GM23248 (cell line): ENCODE results near the gene KRT73. TPM values are rescaled to one million over a fixed set of nuclear protein-coding genes. Genes with fewer than 3 reads are reported as not detected.

Experiments used
- DNase-seq: peaks from one replicate; pipeline ENCODE4 v3.0.0-alpha.2; 2015
- H2AFZ ChIP-seq: fragments of 200-600 bp; sonication (generic); 2 replicates; pipeline ENCODE4 v1.6.1; 2016; ENCODE audit warnings: antibody characterized with exemption
- H3F3A ChIP-seq: fragments of 200-600 bp; sonication (generic); 2 replicates; pipeline ENCODE4 v1.6.1; 2016; ENCODE audit warnings: mild to moderate bottlenecking, antibody characterized with exemption, mixed run types; ENCODE audit not compliant: insufficient read depth
- H3K27ac ChIP-seq: fragments of 200-600 bp; sonication (generic); 2 replicates; pipeline ENCODE4 v1.5.1; 2016; ENCODE audit warnings: mild to moderate bottlenecking
- H3K27me3 ChIP-seq: fragments of 200-600 bp; sonication (generic); replicated peaks from 2 replicates; pipeline ENCODE4 v1.6.1; 2016; ENCODE audit warnings: mild to moderate bottlenecking; ENCODE audit not compliant: insufficient read depth
- H3K36me3 ChIP-seq: fragments of 200-600 bp; sonication (generic); 2 replicates; pipeline ENCODE4 v1.6.1; 2016; ENCODE audit warnings: low read depth, mild to moderate bottlenecking
- H3K4me1 ChIP-seq: fragments of 200-600 bp; sonication (generic); 2 replicates; pipeline ENCODE4 v1.6.1; 2016; ENCODE audit warnings: mild to moderate bottlenecking; ENCODE audit not compliant: insufficient read depth
- H3K4me2 ChIP-seq: fragments of 200-600 bp; sonication (generic); one replicate; pipeline ENCODE4 v1.6.1; 2016; ENCODE audit warnings: mild to moderate bottlenecking; ENCODE audit not compliant: unreplicated experiment
- H3K4me3 ChIP-seq: fragments of 200-600 bp; sonication (generic); 2 replicates; pipeline ENCODE4 v1.5.1; 2016; ENCODE audit warnings: mild to moderate bottlenecking
- H3K79me2 ChIP-seq: fragments of 200-600 bp; sonication (generic); 2 replicates; pipeline ENCODE4 v1.6.1; 2016; ENCODE audit warnings: mild to moderate bottlenecking; ENCODE audit not compliant: insufficient read depth
- H3K9ac ChIP-seq: fragments of 200-600 bp; sonication (generic); 2 replicates; pipeline ENCODE4 v1.6.1; 2016; ENCODE audit warnings: mild to moderate bottlenecking
- H3K9me2 ChIP-seq: fragments of 200-600 bp; sonication (generic); 2 replicates; pipeline ENCODE4 v1.6.1; 2016; ENCODE audit warnings: mixed run types, mild to moderate bottlenecking, moderate library complexity; ENCODE audit not compliant: insufficient read depth
- H3K9me3 ChIP-seq: fragments of 200-600 bp; sonication (generic); one replicate; pipeline ENCODE4 v1.6.1; 2017; ENCODE audit warnings: low read depth
- H4K20me1 ChIP-seq: fragments of 200-600 bp; sonication (generic); 2 replicates; pipeline ENCODE4 v1.6.0; 2016; ENCODE audit not compliant: insufficient read depth
- EZH2 ChIP-seq: fragments of 200-600 bp; sonication (generic); IDR thresholded peaks from 2 replicates; pipeline ENCODE4 v1.6.1; 2018; ENCODE audit warnings: antibody characterized with exemption, mild to moderate bottlenecking; ENCODE audit not compliant: insufficient read depth, poor library complexity, severe bottlenecking
- EZH2phosphoT487 ChIP-seq: fragments of 200-600 bp; sonication (generic); IDR thresholded peaks from 2 replicates; pipeline ENCODE4 v1.6.1; 2018; ENCODE audit warnings: antibody characterized with exemption, moderate library complexity, mild to moderate bottlenecking, low read depth; ENCODE audit not compliant: insufficient read depth
- WGBS, 2 experiments: methylation state at CpG; one replicate each; pipeline ENCODE4 v1.1.6; 2015 to 2017; ENCODE audit warnings: low lambda C conversion rate in 2 of 2, low coverage in 1 of 2; ENCODE audit errors: missing lambda C conversion rate in 2 of 2; 5-methylcytosine and 5-hydroxymethylcytosine counted together
- in situ Hi-C: fragments of 300-500 bp; cut with MboI; formaldehyde crosslinking; loops from 2 replicates; pipeline ENCODE4 v1.15.0; 2020
- polyA plus RNA-seq: library from polyadenylated mRNA; unstranded; fragments of >200 nt; fragmentation: Nextera tagmentation; extraction: Ambion mirVana; gene quantifications from 2 replicates; pipeline ENCODE4 v1.2.1, GENCODE V29; 2016
- total RNA-seq: library from RNA; depleted of rRNA; stranded (reverse); fragments of >200 nt; shearing (Covaris generic); gene quantifications from 2 replicates; pipeline ENCODE4 v1.2.3, GENCODE V29; 2014

The KRT73 gene
- total and polyA plus RNA-seq, 2 experiments from 2014 or later = not detected

DNA sequence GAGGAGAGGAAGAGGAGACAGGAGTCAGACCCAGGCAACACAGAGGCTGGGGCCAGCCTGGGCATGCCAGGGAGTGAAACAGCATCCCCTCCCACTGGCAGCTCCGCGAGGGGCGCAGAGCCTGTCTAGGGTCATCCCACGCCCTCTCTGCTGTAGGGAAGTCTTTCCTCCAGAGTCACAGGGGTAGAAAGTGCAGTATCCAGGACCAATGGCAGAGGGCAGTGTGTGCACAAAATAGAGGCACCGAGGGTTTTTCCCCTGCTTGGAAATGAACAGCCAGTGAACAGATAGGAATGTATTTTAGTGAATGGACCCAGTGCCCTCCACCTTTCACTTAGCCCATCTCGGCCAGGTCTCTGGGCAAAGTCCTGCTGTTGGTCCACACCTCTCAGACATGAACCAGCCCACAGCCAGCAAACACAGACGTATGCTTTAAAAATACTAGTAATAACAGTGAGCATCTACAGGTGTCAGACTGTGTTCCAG, 35.3 kb downstream of the KRT73 start:
- no peaks in the 10 kb centered on the region for H3K9me3 ChIP-seq
- H3K79me2 ChIP-seq = no peaks in the 10 kb centered on the region
- no peak overlapping the region for H3K9ac ChIP-seq
- H3K9me2 ChIP-seq = no peaks in the 10 kb centered on the region
- H3K27ac ChIP-seq = no peak overlapping the region
- H2AFZ ChIP-seq = no peak overlapping the region
- no peaks in the 10 kb centered on the region for H3K4me1 ChIP-seq
- H4K20me1 ChIP-seq = no peaks in the 10 kb centered on the region
- H3K4me3 ChIP-seq = no peak overlapping the region
- no peak overlapping the region for H3K4me2 ChIP-seq
- no peaks in the 10 kb centered on the region for H3F3A ChIP-seq
- DNase-seq = peak; percentile 81
- H3K36me3 ChIP-seq = no peaks in the 10 kb centered on the region
- H3K27me3 ChIP-seq = peaks cover 16% of the 10 kb centered on the region
- TF ChIP-seq EZH2 (no peak), EZH2phosphoT487 (no peak)
- in situ Hi-C loops = loop anchor here (5.0 to 10.0 kb wide), 2 partner anchors 284 to 402 kb away; no protein-coding TSS in a partner anchor
- 2% methylated on average over 7 of the region's 7 CpGs for WGBS, 2 experiments

DNA sequence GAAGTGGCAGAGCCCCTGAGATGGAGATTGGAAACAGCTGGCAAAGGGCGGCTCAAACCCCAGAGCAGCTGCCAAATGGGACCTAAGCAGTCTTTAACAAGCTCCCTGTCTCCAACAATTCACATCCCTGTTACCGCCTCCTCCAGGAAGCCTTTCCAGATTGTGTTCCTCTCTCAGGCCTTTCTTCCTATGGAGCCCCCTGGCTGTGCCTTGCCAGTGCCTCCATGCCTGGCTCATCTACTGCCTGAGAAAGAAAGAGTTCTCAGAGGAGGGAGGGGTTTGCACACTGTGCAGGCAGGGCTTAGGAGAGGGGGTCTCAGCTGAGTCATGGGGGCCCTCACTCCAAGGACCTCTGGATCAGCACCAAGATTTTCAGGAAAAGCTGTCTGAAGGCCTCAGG, 35.9 kb downstream of the KRT73 start:
- no peak for DNase-seq
- Histone ChIP-seq H3K36me3 (no peaks in the 10 kb centered on the region), H3K9ac (no peak overlapping the region), H4K20me1 (no peaks in the 10 kb centered on the region), H2AFZ (no peak overlapping the region), H3K27me3 (peaks cover 15% of the 10 kb centered on the region), H3K79me2 (no peaks in the 10 kb centered on the region), H3F3A (no peaks in the 10 kb centered on the region), H3K4me3 (no peak overlapping the region), H3K9me2 (no peaks in the 10 kb centered on the region), H3K27ac (no peak overlapping the region), H3K9me3 (no peaks in the 10 kb centered on the region), H3K4me2 (no peak overlapping the region), H3K4me1 (no peaks in the 10 kb centered on the region)
- in situ Hi-C loops = loop anchor here (5.0 to 10.0 kb wide), 2 partner anchors 285 to 402 kb away; no protein-coding TSS in a partner anchor
- 79% methylated on average over 2 of the region's 2 CpGs for WGBS, 2 experiments
- TF ChIP-seq EZH2 (no peak), EZH2phosphoT487 (no peak)

GRCh38 chr12:52581481-52581880, 36.9 kb downstream of the KRT73 start:
- in situ Hi-C loops = loop anchor here (5.0 to 10.0 kb wide), 2 partner anchors 286 to 403 kb away; no protein-coding TSS in a partner anchor
- Histone ChIP-seq H3F3A (no peaks in the 10 kb centered on the region), H3K36me3 (no peaks in the 10 kb centered on the region), H2AFZ (no peak overlapping the region), H3K27ac (no peak overlapping the region), H3K9ac (no peak overlapping the region), H3K9me2 (no peaks in the 10 kb centered on the region), H3K4me2 (no peak overlapping the region), H3K79me2 (no peaks in the 10 kb centered on the region), H3K27me3 (peaks cover 10% of the 10 kb centered on the region), H3K4me3 (no peak overlapping the region), H3K4me1 (no peaks in the 10 kb centered on the region), H4K20me1 (no peaks in the 10 kb centered on the region), H3K9me3 (no peaks in the 10 kb centered on the region)
- WGBS, 2 experiments = 33 to 36% methylated on average over 6 of the region's 6 CpGs
- DNase-seq = peak; percentile 77
- TF ChIP-seq EZH2phosphoT487 (no peak), EZH2 (no peak)

GRCh38 chr12:52581066-52581465, 37.3 kb downstream of the KRT73 start:
- no peak overlapping the region for H2AFZ ChIP-seq
- H3K4me3 ChIP-seq = no peak overlapping the region
- no peaks in the 10 kb centered on the region for H3K4me1 ChIP-seq
- no peak overlapping the region for H3K27ac ChIP-seq
- no peak for TF ChIP-seq EZH2phosphoT487
- no peak for TF ChIP-seq EZH2
- H3K36me3 ChIP-seq = no peaks in the 10 kb centered on the region
- no peaks in the 10 kb centered on the region for H3K79me2 ChIP-seq
- H3K4me2 ChIP-seq = no peak overlapping the region
- H3F3A ChIP-seq = no peaks in the 10 kb centered on the region
- no peaks in the 10 kb centered on the region for H3K9me3 ChIP-seq
- peaks cover 9% of the 10 kb centered on the region for H3K27me3 ChIP-seq
- 82 to 83% methylated on average over 7 of the region's 7 CpGs for WGBS, 2 experiments
- H3K9ac ChIP-seq = no peak overlapping the region
- H4K20me1 ChIP-seq = no peaks in the 10 kb centered on the region
- no peak for DNase-seq
- in situ Hi-C loops = loop anchor here (5.0 to 10.0 kb wide), 2 partner anchors 286 to 404 kb away; no protein-coding TSS in a partner anchor
- H3K9me2 ChIP-seq = no peaks in the 10 kb centered on the region

GRCh38 chr12:52580496-52580895, 37.9 kb downstream of the KRT73 start:
- no peak overlapping the region for H3K27ac ChIP-seq
- no peak for DNase-seq
- H3K36me3 ChIP-seq = no peaks in the 10 kb centered on the region
- no peaks in the 10 kb centered on the region for H3K9me3 ChIP-seq
- WGBS, 2 experiments = 47 to 54% methylated on average over 1 of the region's 1 CpG
- H3K27me3 ChIP-seq = peaks cover 9% of the 10 kb centered on the region
- no peaks in the 10 kb centered on the region for H3K9me2 ChIP-seq
- TF ChIP-seq EZH2 (no peak), EZH2phosphoT487 (no peak)
- no peaks in the 10 kb centered on the region for H4K20me1 ChIP-seq
- H2AFZ ChIP-seq = no peak overlapping the region
- no peak overlapping the region for H3K4me2 ChIP-seq
- in situ Hi-C loops = loop anchor here (5.0 to 10.0 kb wide), 2 partner anchors 287 to 404 kb away; no protein-coding TSS in a partner anchor
- no peaks in the 10 kb centered on the region for H3F3A ChIP-seq
- no peaks in the 10 kb centered on the region for H3K4me1 ChIP-seq
- H3K79me2 ChIP-seq = no peaks in the 10 kb centered on the region
- no peak overlapping the region for H3K9ac ChIP-seq
- no peak overlapping the region for H3K4me3 ChIP-seq
